Testis (tissue), 3 donors: ENCODE data around the gene TPSB2. TPM values are rescaled to one million over a fixed set of nuclear protein-coding genes. Genes with fewer than 3 reads are reported as not detected.
"Not testable (repeated sequence)": the region's sequence is repeated elsewhere in the genome, so short reads cannot be mapped to it uniquely, and the experiment has no call there.

ENCODE experiments used
- DNase-seq: peaks from one replicate; pipeline ENCODE4 v3.0.0-alpha.2; 2019
- H3K27ac ChIP-seq, 2 donors: fragments of 200-600 bp; sonication (generic); one replicate each; pipeline ENCODE4 v1.5.1; 2019
- H3K27me3 ChIP-seq: fragments of 200-600 bp; sonication (generic); one replicate; pipeline ENCODE4 v1.5.1; 2019
- H3K36me3 ChIP-seq: fragments of 200-600 bp; sonication (generic); one replicate; pipeline ENCODE4 v1.5.1; 2017; ENCODE audit warnings: low read depth; ENCODE audit errors: missing control alignments
- H3K4me1 ChIP-seq: fragments of 200-600 bp; sonication (generic); one replicate; pipeline ENCODE4 v1.5.1; 2019
- H3K4me3 ChIP-seq, 2 donors: fragments of 200-600 bp; sonication (generic); one replicate each; pipeline ENCODE4 v1.5.1; 2017 to 2019
- H3K9me3 ChIP-seq: fragments of 200-600 bp; sonication (generic); one replicate; pipeline ENCODE4 v1.5.1; 2017
- CTCF ChIP-seq, 3 experiments: fragments of 450-650 bp in 2 of 3; fragments of 200-600 bp in 1 of 3; sonication (generic) in 1 of 3; IDR thresholded peaks; one replicate each; pipeline ENCODE4 v1.5.1; 2016 to 2019; ENCODE audit warnings: antibody characterized with exemption in 3 of 3, mild to moderate bottlenecking in 2 of 3, moderate library complexity in 1 of 3
- POLR2A ChIP-seq: fragments of 450-650 bp; IDR thresholded peaks from one replicate; pipeline ENCODE4 v1.6.1; 2017; ENCODE audit warnings: antibody characterized with exemption, mild to moderate bottlenecking, moderate library complexity
- whole genome bisulfite sequencing, 2 donors: methylation state at CpG; one replicate each; pipeline ENCODE4 v1.1.5; 2018; 5-methylcytosine and 5-hydroxymethylcytosine counted together
- intact Hi-C: fragments of 100-400 bp; cut with DNase I; formaldehyde crosslinking; loops from one replicate; pipeline ENCODE4 v1.15.1; 2023; ENCODE audit warnings: low total_unique reads
- polyA plus RNA-seq: library from polyadenylated mRNA; stranded (reverse); fragments of 350-450 nt; fragmentation: Illumina TruSeq; extraction: RNeasy Lipid Tissue Mini Kit (QIAGEN cat#74804); gene quantifications from one replicate; pipeline ENCODE4 v1.2.3, GENCODE V29; 2014; ENCODE audit warnings: low read depth, low replicate concordance; ENCODE audit not compliant: insufficient read depth
- total RNA-seq, 2 donors: library from RNA; depleted of rRNA; stranded (reverse); fragments of >200 nt; gene quantifications; one replicate each; pipeline ENCODE4 v1.2.3, GENCODE V29; 2016

Gene TPSB2
- total and polyA plus RNA-seq, 3 donors from 2014 or later, result 10.8 to 49.5 (median 16.1) TPM

- intact Hi-C loops, result no loop called here
- WGBS, 2 donors, result 88 to 89% methylated on average over 19 to 37 of the region's 38 CpGs
- Histone ChIP-seq H3K36me3 (no peaks in the 10 kb centered on the region), H3K4me3 (no peak overlapping the region), H3K4me1 (no peaks in the 10 kb centered on the region), H3K9me3 (no peaks in the 10 kb centered on the region), H3K27me3 (no peaks in the 10 kb centered on the region), H3K27ac (no peak overlapping the region)
- TF ChIP-seq CTCF (IDR thresholded peaks at IDR 0.05) (no peak), POLR2A (no peak)
- DNase-seq, result no peak
Measured at GRCh38 chr16:1200014-1200627, 29.9 kb downstream of the TPSB2 start.

- 63 to 78% methylated on average over 11 to 16 of the region's 19 CpGs for WGBS, 2 donors
- no peaks in the 10 kb centered on the region for H3K4me1 ChIP-seq
- no peak overlapping the region for H3K27ac ChIP-seq
- intact Hi-C loops, result loop anchor here (5.0 kb wide), 1 partner anchor 87 kb away; no protein-coding TSS in a partner anchor
- no peak overlapping the region for H3K4me3 ChIP-seq
- H3K27me3 ChIP-seq, result no peaks in the 10 kb centered on the region
- no peak for TF ChIP-seq POLR2A
- no peak for TF ChIP-seq CTCF (IDR thresholded peaks at IDR 0.05)
- DNase-seq, result no peak
- H3K36me3 ChIP-seq, result no peaks in the 10 kb centered on the region
- H3K9me3 ChIP-seq, result no peaks in the 10 kb centered on the region
Measured at GRCh38 chr16:1199347-1200013, 30.5 kb downstream of the TPSB2 start.

GRCh38 chr16:1198671-1199346 is 31.2 kb downstream of the TPSB2 start:
- H3K27ac ChIP-seq, H3K36me3 ChIP-seq, H3K27me3 ChIP-seq, H3K9me3 ChIP-seq, H3K4me1 ChIP-seq, H3K4me3 ChIP-seq: not testable (repeated sequence)
- intact Hi-C loops, result loop anchor here (5.0 kb wide), 1 partner anchor 87 kb away; no protein-coding TSS in a partner anchor
- 74 to 98% methylated on average over 7 to 25 of the region's 44 CpGs for WGBS, 2 donors
- peak; percentile 61 for DNase-seq

- 89 to 90% methylated on average over 5 to 18 of the region's 18 CpGs for WGBS, 2 donors
- no peaks in the 10 kb centered on the region for H3K27me3 ChIP-seq
- no peaks in the 10 kb centered on the region for H3K36me3 ChIP-seq
- TF ChIP-seq CTCF (IDR thresholded peaks at IDR 0.05) (no peak), POLR2A (no peak)
- H3K9me3 ChIP-seq, result no peaks in the 10 kb centered on the region
- DNase-seq, result no peak
- H3K27ac ChIP-seq, result no peak overlapping the region
- intact Hi-C loops, result loop anchor here (5.0 kb wide), 1 partner anchor 86 kb away; no protein-coding TSS in a partner anchor
- H3K4me1 ChIP-seq, result no peaks in the 10 kb centered on the region
- no peak overlapping the region for H3K4me3 ChIP-seq
Measured at GRCh38 chr16:1198194-1198593, 31.8 kb downstream of the TPSB2 start.

- Histone ChIP-seq H3K36me3 (no peaks in the 10 kb centered on the region), H3K9me3 (no peaks in the 10 kb centered on the region), H3K4me3 (no peak overlapping the region), H3K27ac (no peak overlapping the region), H3K4me1 (no peaks in the 10 kb centered on the region), H3K27me3 (no peaks in the 10 kb centered on the region)
- DNase-seq, result no peak
- TF ChIP-seq POLR2A (no peak), CTCF (IDR thresholded peaks at IDR 0.05) (no peak)
- intact Hi-C loops, result loop anchor here (5.0 kb wide), 1 partner anchor 85 kb away; no protein-coding TSS in a partner anchor
- 73 to 84% methylated on average over 16 to 19 of the region's 19 CpGs for WGBS, 2 donors
Measured at GRCh38 chr16:1197237-1197866, 32.6 kb downstream of the TPSB2 start.
